ENCODE data around the gene KLK15. TPM values are rescaled to one million over a fixed set of nuclear protein-coding genes. Genes with fewer than 3 reads are reported as not detected.

The KLK15 gene
- total RNA-seq, 2 donors from 2014 or later: not detected

GRCh38 chr19:50777830-50778303, 55.5 kb downstream of the KLK15 start:
- H3K27me3 ChIP-seq: peaks cover 0 to 15% of the 10 kb centered on the region in 2 donors
- no peak for DNase-seq (ENCODE audit: low spot score)
- H3K4me3 ChIP-seq: no peak overlapping the region
- TF ChIP-seq CTCF (IDR thresholded peaks at IDR 0.05): no peak
- peaks cover 0 to 16% of the 10 kb centered on the region in 2 donors for H3K9me3 ChIP-seq
- no peak overlapping the region for H3K27ac ChIP-seq
- no peaks in the 10 kb centered on the region for H3K36me3 ChIP-seq
- no peaks in the 10 kb centered on the region for H3K4me1 ChIP-seq

- TF ChIP-seq CTCF (IDR thresholded peaks at IDR 0.05): no peak
- no peaks in the 10 kb centered on the region for H3K36me3 ChIP-seq
- H3K9me3 ChIP-seq: peaks cover 0 to 21% of the 10 kb centered on the region in 2 donors
- DNase-seq (ENCODE audit: low spot score): no peak
- no peak overlapping the region for H3K27ac ChIP-seq
- H3K27me3 ChIP-seq: peaks cover 0 to 15% of the 10 kb centered on the region in 2 donors
- no peaks in the 10 kb centered on the region for H3K4me1 ChIP-seq
- H3K4me3 ChIP-seq: no peak overlapping the region
Measured at GRCh38 chr19:50777261-50777660, 56.1 kb downstream of the KLK15 start.

- H3K9me3 ChIP-seq: peaks cover 0 to 24% of the 10 kb centered on the region in 2 donors
- no peak for TF ChIP-seq CTCF (IDR thresholded peaks at IDR 0.05)
- no peak overlapping the region for H3K4me3 ChIP-seq
- H3K27ac ChIP-seq: no peak overlapping the region
- no peaks in the 10 kb centered on the region for H3K4me1 ChIP-seq
- H3K27me3 ChIP-seq: peaks cover 0 to 15% of the 10 kb centered on the region in 2 donors
- no peaks in the 10 kb centered on the region for H3K36me3 ChIP-seq
- DNase-seq (ENCODE audit: low spot score): no peak
Measured at GRCh38 chr19:50776131-50776530, 57.2 kb downstream of the KLK15 start.

Other genes starting within 250 kb of the KLK15 start
- under 1 TPM; 0.19 to 0.59 TPM for gene SYT3, start 193.7 kb downstream of the KLK15 start, total RNA-seq
- gene C19orf81, start 184.1 kb downstream of the KLK15 start, total RNA-seq: 1 to 10 TPM in 1 of 2 donors, not detected in 1; 4.6 TPM
- gene SHANK1, start 113.8 kb downstream of the KLK15 start, total RNA-seq: 1 to 10 TPM in 1 of 2 donors, under 1 TPM in 1; 0.56 to 1.8 TPM
- 10 to 100 TPM; 10.3 to 13.8 TPM for gene CLEC11A, start 110.2 kb downstream of the KLK15 start, total RNA-seq
- gene GPR32, start 63.1 kb downstream of the KLK15 start, total RNA-seq: not detected
- not detected for gene ACP4, start 43.2 kb downstream of the KLK15 start, total RNA-seq
- gene KLK1, start 9.8 kb downstream of the KLK15 start, total RNA-seq: under 1 TPM in 1 of 2 donors, not detected in 1; 0.51 TPM
- not detected for gene KLK3, start 21.3 kb upstream of the KLK15 start, total RNA-seq
- not detected for gene KLK2, start 39.9 kb upstream of the KLK15 start, total RNA-seq
- not detected for gene KLK4, start 77.8 kb upstream of the KLK15 start, total RNA-seq
- gene KLK5, start 119.5 kb upstream of the KLK15 start, total RNA-seq: 1 to 10 TPM; 2.6 to 3.1 TPM
- not detected for gene KLK6, start 136.0 kb upstream of the KLK15 start, total RNA-seq
- 1 to 10 TPM; 1.5 to 1.6 TPM for gene KLK7, start 150.3 kb upstream of the KLK15 start, total RNA-seq
- gene KLK8, start 168.0 kb upstream of the KLK15 start, total RNA-seq: 1 to 10 TPM in 1 of 2 donors, not detected in 1; 2.9 TPM
- 1 to 10 TPM in 1 of 2 donors, not detected in 1; 4.5 TPM for gene KLK10, start 186.1 kb upstream of the KLK15 start, total RNA-seq
- 10 to 100 TPM; 12.5 to 24.4 TPM for gene KLK11, start 193.0 kb upstream of the KLK15 start, total RNA-seq
- not detected for gene KLK12, start 201.4 kb upstream of the KLK15 start, total RNA-seq
- gene KLK13, start 231.5 kb upstream of the KLK15 start, total RNA-seq: not detected
- under 1 TPM in 1 of 2 donors, not detected in 1; 0.35 TPM for gene KLK14, start 249.3 kb upstream of the KLK15 start, total RNA-seq